Measurements from ENCODE around the gene CNTN4.

GRCh38 chr3:2714834-2715233 lies 616.2 kb downstream of the CNTN4 start:
- no peak for TF ChIP-seq EZH2 (IDR thresholded peaks at IDR 0.05; ENCODE audit: borderline replicate concordance, low read depth, low read length, severe bottlenecking)
- TF ChIP-seq CTCF (IDR thresholded peaks at IDR 0.05; ENCODE audit: extremely low read depth in 1 of 2, insufficient read depth in 1 of 2, low read depth in 1 of 2, low read length in 2 of 2) = no peak
- no peak for TF ChIP-seq JUN (IDR thresholded peaks at IDR 0.05; ENCODE audit: borderline replicate concordance, insufficient read depth, insufficient read length, low read depth)
- TF ChIP-seq POLR2A (IDR thresholded peaks at IDR 0.05; ENCODE audit: low read depth, low read length) = no peak
- TF ChIP-seq FOS (IDR thresholded peaks at IDR 0.05; ENCODE audit: borderline replicate concordance, insufficient read depth, low read length) = no peak

Measured in endothelial cell of umbilical vein (primary cell).